Naive thymus-derived CD8-positive, alpha-beta T cell (primary cell): ENCODE measurements around the gene PDE4B. TPM values are rescaled to one million over a fixed set of nuclear protein-coding genes. Genes with fewer than 3 reads are reported as not detected.

Experiments used
- ATAC-seq, 2 donors: fragments of 150-1000 bp; cut with Tn5 transposase in 1 of 2; sonication (Bioruptor Pico), chemical (Tn5 transposase) in 1 of 2; 1 replicate in 1 of 2; 2 replicates in 1 of 2; pipeline ENCODE4 v1.10.0; 2021; ENCODE audit warnings: mild to moderate bottlenecking in 2 of 2, moderate library complexity in 2 of 2
- POLR2A ChIA-PET: fragments of 350-600 bp; sonication (Branson Sonifier 250); formaldehyde crosslinking; loops from one replicate; lab custom pipeline; 2021; ENCODE audit warnings: antibody characterized with exemption; lab: Charles Lee
- DNase-seq, 10 donors: peaks; one replicate each; pipeline versions ENCODE4 v3.0.0 to v3.0.0-alpha.2; 2020 to 2022
- H3K27ac Mint-ChIP-seq, 10 donors: one replicate each; pipeline ENCODE4 v1.8.0; 2020 to 2022; ENCODE audit warnings: mild to moderate bottlenecking in 10 of 10, mixed read lengths in 10 of 10, moderate library complexity in 4 of 10, inconsistent platforms in 1 of 10
- H3K27me3 Mint-ChIP-seq, 5 donors: one replicate each; pipeline ENCODE4 v1.8.0; 2021 to 2022; ENCODE audit warnings: mixed read lengths in 5 of 5
- H3K36me3 Mint-ChIP-seq, 3 donors: one replicate each; pipeline ENCODE4 v1.8.0; 2020 to 2022; ENCODE audit warnings: mixed read lengths in 3 of 3, mild to moderate bottlenecking in 2 of 3, inconsistent platforms in 1 of 3
- H3K4me1 Mint-ChIP-seq, 4 donors: one replicate each; pipeline ENCODE4 v1.8.0; 2021 to 2022; ENCODE audit warnings: mixed read lengths in 4 of 4
- H3K4me3 Mint-ChIP-seq, 10 donors: one replicate each; pipeline ENCODE4 v1.8.0; 2020 to 2022; ENCODE audit warnings: mild to moderate bottlenecking in 10 of 10, mixed read lengths in 10 of 10, moderate library complexity in 6 of 10, inconsistent platforms in 1 of 10
- H3K9me3 Mint-ChIP-seq, 9 donors: one replicate each; pipeline ENCODE4 v1.8.0; 2020 to 2022; ENCODE audit warnings: mixed read lengths in 9 of 9, mild to moderate bottlenecking in 3 of 9, inconsistent platforms in 1 of 9, moderate library complexity in 1 of 9
- polyA plus RNA-seq, 3 donors: library from polyadenylated mRNA; unstranded; fragments of 300-500 nt; fragmentation: Illumina TruSeq; gene quantifications; one replicate each; pipeline ENCODE4 v1.2.3, GENCODE V29; 2021
- total RNA-seq, 8 experiments: library from RNA in 2 of 8; stranded (reverse) in 2 of 8; gene quantifications; one replicate each; pipeline ENCODE4 v1.2.3 and lab custom pipeline; 2021 to 2026

Gene PDE4B
- total and polyA plus RNA-seq, 5 experiments from 2014 or later: 27.4 to 35.2 (median 31.9) TPM

DNA sequence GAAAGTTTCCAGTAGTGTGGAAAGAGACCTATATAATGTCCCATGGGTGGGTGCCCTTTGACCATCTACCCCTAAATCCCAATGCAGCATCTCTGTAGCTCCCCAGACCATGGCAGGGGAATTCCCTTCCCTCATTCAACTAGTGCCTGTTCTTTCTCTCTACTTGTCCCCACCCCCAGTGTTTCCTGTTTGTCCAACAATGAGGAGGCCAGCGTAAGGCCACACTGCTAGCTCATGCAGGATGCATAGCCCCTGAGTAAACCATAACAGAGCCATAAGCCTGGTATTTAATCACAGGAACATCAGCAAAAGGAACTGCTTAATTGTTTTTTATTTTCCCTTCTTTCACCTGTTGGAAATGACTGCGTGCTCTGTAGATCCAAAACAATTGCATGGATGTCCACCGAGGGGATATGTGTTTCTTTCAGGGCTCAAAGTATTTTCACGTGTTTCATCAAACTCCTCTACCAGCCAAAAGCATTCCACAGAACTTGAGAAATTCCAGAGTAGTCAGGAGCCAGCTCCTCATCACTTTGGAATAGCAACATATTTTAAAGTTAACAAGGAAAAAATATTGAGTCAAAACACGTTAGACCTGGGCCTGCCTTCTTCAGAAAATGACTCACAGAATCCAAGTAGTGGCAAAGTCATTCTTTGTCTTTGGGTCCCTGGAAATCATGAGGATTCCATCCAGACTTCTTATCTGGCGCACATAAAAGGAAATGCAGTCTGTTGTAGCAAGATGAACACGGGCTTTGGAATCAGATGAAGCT lies 578.7 kb downstream of the PDE4B start:
- DNase-seq (no peak), ATAC-seq (no peak)
- no peaks in the 10 kb centered on the region for H3K27me3 Mint-ChIP-seq
- peaks cover 40 to 91% (median 66%) of the 10 kb centered on the region in 4 donors for H3K4me1 Mint-ChIP-seq
- POLR2A ChIA-PET: interaction anchor here (1.1 to 1.5 kb wide), 4 partner anchors 22 to 75 kb away, joined by 3 read pairs; no protein-coding TSS in a partner anchor
- H3K27ac Mint-ChIP-seq: peak overlapping the region; percentile 65 to 93 (median 84)
- H3K9me3 Mint-ChIP-seq: no peaks in the 10 kb centered on the region
- peak overlapping the region in 9 of 10 donors; percentile 11 to 72 (median 42) for H3K4me3 Mint-ChIP-seq
- H3K36me3 Mint-ChIP-seq: peaks cover 32 to 67% (median 57%) of the 10 kb centered on the region in 3 donors

- no peaks in the 10 kb centered on the region for H3K27me3 Mint-ChIP-seq
- peaks cover 38 to 89% (median 58%) of the 10 kb centered on the region in 4 donors for H3K4me1 Mint-ChIP-seq
- ATAC-seq (no peak), DNase-seq (no peak)
- H3K27ac Mint-ChIP-seq: peak overlapping the region; percentile 65 to 93 (median 84)
- POLR2A ChIA-PET: interaction anchor here (0.6 to 1.5 kb wide), 4 partner anchors 31 to 91 kb away, joined by 3 to 5 read pairs (median 4); no protein-coding TSS in a partner anchor
- H3K4me3 Mint-ChIP-seq: peak overlapping the region; percentile 1 to 72 (median 39)
- no peaks in the 10 kb centered on the region for H3K9me3 Mint-ChIP-seq
- peaks cover 29 to 55% (median 46%) of the 10 kb centered on the region in 3 donors for H3K36me3 Mint-ChIP-seq
Measured at GRCh38 chr1:66372522-66373101, 579.9 kb downstream of the PDE4B start.

GRCh38 chr1:66373157-66373591 lies 580.5 kb downstream of the PDE4B start:
- Mint-ChIP-seq H3K27me3 (no peaks in the 10 kb centered on the region), H3K4me1 (peaks cover 38 to 88% (median 57%) of the 10 kb centered on the region in 4 donors), H3K27ac (peak overlapping the region; percentile 65 to 93 (median 84)), H3K9me3 (no peaks in the 10 kb centered on the region), H3K4me3 (peak overlapping the region in 9 of 10 donors; percentile 1 to 72 (median 37)), H3K36me3 (peaks cover 29 to 50% (median 42%) of the 10 kb centered on the region in 3 donors)
- POLR2A ChIA-PET: interaction anchor here (1.1 to 1.5 kb wide), 2 partner anchors 37 to 39 kb away, joined by 5 read pairs; no protein-coding TSS in a partner anchor
- ATAC-seq: peak in 1 of 2 donors; percentile 26
- DNase-seq: no peak

GRCh38 chr1:66374148-66374547 lies 581.5 kb downstream of the PDE4B start:
- no peak for DNase-seq
- Mint-ChIP-seq H3K4me1 (peaks cover 37 to 84% (median 56%) of the 10 kb centered on the region in 4 donors), H3K36me3 (peaks cover 24 to 40% (median 34%) of the 10 kb centered on the region in 3 donors)

GRCh38 chr1:66374561-66375111 lies 581.9 kb downstream of the PDE4B start:
- POLR2A ChIA-PET: interaction anchor here (0.6 to 1.6 kb wide), 3 partner anchors 37 to 100 kb away, joined by 3 to 4 read pairs (median 3); no protein-coding TSS in a partner anchor
- DNase-seq: peak in 3 of 10 donors; percentile 37 to 39 (median 38)
- H3K4me1 Mint-ChIP-seq: peaks cover 35 to 84% (median 54%) of the 10 kb centered on the region in 4 donors

More at GRCh38 chr1:66374148-66374547, 581.5 kb downstream of the PDE4B start:
- peak; percentile 26 to 33 for ATAC-seq
- peak overlapping the region in 5 of 10 donors; percentile 8 to 65 (median 59) for H3K4me3 Mint-ChIP-seq
- no peaks in the 10 kb centered on the region for H3K9me3 Mint-ChIP-seq
- POLR2A ChIA-PET: interaction anchor here (0.6 to 1.6 kb wide), 3 partner anchors 37 to 99 kb away, joined by 3 to 4 read pairs (median 3); no protein-coding TSS in a partner anchor
- H3K27me3 Mint-ChIP-seq: no peaks in the 10 kb centered on the region
- H3K27ac Mint-ChIP-seq: peak overlapping the region in 9 of 10 donors; percentile 85 to 96 (median 92)

DNA sequence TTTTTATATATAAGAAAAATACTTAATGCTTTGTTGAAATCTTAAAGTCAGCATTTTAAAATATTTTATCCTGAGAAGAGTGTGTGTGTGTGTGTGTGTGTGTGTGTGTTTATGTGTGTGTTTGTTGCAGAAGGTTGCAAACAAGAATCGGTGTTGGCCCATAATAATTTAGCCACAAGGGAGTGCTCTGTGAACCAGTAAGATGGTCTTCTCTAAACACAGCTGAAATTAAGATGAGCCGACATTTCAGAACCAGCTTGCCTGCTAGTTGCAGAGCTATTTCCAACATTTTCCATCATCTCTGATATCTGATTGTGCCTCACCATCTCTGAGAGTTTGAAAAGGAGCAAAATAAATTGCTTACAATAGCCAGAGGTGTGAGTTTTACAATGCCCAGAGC lies 582.4 kb downstream of the PDE4B start:
- POLR2A ChIA-PET: interaction anchor here (1.6 kb wide), 1 partner anchor 39 kb away, joined by 4 read pairs; no protein-coding TSS in a partner anchor
- H3K4me1 Mint-ChIP-seq: peaks cover 35 to 85% (median 53%) of the 10 kb centered on the region in 4 donors
- peaks cover 21 to 32% (median 29%) of the 10 kb centered on the region in 3 donors for H3K36me3 Mint-ChIP-seq
- no peaks in the 10 kb centered on the region for H3K9me3 Mint-ChIP-seq
- peak overlapping the region in 5 of 10 donors; percentile 58 to 73 (median 59) for H3K4me3 Mint-ChIP-seq
- ATAC-seq (no peak), DNase-seq (no peak)
- H3K27me3 Mint-ChIP-seq: no peaks in the 10 kb centered on the region
- peak overlapping the region in 9 of 10 donors; percentile 31 to 96 (median 92) for H3K27ac Mint-ChIP-seq

More at GRCh38 chr1:66374561-66375111, 581.9 kb downstream of the PDE4B start:
- H3K27me3 Mint-ChIP-seq: no peaks in the 10 kb centered on the region
- H3K36me3 Mint-ChIP-seq: peaks cover 21 to 35% (median 29%) of the 10 kb centered on the region in 3 donors
- peak; percentile 80 to 84 for ATAC-seq
- peak overlapping the region; percentile 29 to 73 (median 58) for H3K4me3 Mint-ChIP-seq
- H3K27ac Mint-ChIP-seq: peak overlapping the region; percentile 28 to 96 (median 92)
- H3K9me3 Mint-ChIP-seq: no peaks in the 10 kb centered on the region

DNA sequence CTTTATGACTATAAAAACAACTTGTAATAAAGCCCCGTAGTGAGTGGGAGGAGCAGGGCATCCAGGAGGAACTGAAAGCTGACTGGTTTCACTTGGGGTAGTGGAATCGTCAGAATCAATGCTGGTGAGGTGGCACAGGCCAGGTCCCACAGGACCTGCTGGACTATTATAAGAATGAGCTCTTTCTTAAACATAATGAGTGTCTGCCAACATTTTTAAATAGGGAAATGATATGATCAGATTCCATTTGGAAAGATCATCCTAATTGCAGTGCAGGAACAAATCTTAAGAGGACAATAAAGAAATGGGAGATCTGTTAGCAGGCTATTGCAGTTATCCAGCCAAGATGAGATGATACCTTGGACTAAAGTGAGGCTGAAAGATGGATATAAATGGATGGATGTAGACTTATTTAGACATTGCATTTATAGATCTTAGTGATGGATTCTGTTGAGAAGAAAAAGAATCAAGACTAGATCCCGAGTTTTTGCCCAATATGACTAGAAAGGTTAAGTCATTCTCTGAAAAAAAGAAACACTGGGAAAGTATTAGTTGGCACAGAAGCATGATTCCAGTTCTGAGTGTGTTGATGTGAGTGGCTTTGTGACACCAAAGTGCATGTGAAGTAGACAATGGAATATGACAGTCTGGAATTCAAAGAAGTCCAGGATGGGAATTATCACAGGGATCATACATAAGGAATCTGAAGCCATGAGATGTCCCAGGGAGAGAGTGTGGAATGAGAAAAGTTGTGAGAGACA lies 587.9 kb downstream of the PDE4B start:
- H3K27ac Mint-ChIP-seq: peak overlapping the region in 3 of 10 donors; percentile 5 to 85 (median 54)
- peaks cover 0 to 10% (median 2%) of the 10 kb centered on the region in 3 donors for H3K36me3 Mint-ChIP-seq
- H3K9me3 Mint-ChIP-seq: peaks cover 0 to 14% (median 0%) of the 10 kb centered on the region in 9 donors
- DNase-seq (peak in 1 of 10 donors; percentile 35), ATAC-seq (peak in 1 of 2 donors; percentile 67)
- H3K27me3 Mint-ChIP-seq: no peaks in the 10 kb centered on the region
- H3K4me1 Mint-ChIP-seq: peaks cover 11 to 48% (median 18%) of the 10 kb centered on the region in 4 donors
- H3K4me3 Mint-ChIP-seq: peak overlapping the region in 1 of 10 donors; percentile 79
- POLR2A ChIA-PET: interaction anchor here (0.7 kb wide), 1 partner anchor 43 kb away, joined by 4 read pairs; no protein-coding TSS in a partner anchor

- DNase-seq (no peak), ATAC-seq (no peak)
- Mint-ChIP-seq H3K9me3 (peaks cover 0 to 25% (median 7%) of the 10 kb centered on the region in 9 donors), H3K4me3 (no peak overlapping the region), H3K27ac (peak overlapping the region in 1 of 10 donors; percentile 85), H3K36me3 (peaks cover 0 to 19% (median 9%) of the 10 kb centered on the region in 3 donors), H3K4me1 (peaks cover 11 to 37% (median 15%) of the 10 kb centered on the region in 4 donors), H3K27me3 (no peaks in the 10 kb centered on the region)
- POLR2A ChIA-PET: no interaction called here
Measured at GRCh38 chr1:66381621-66382275, 589.1 kb downstream of the PDE4B start.

GRCh38 chr1:66383168-66383567 lies 590.5 kb downstream of the PDE4B start:
- POLR2A ChIA-PET: interaction anchor here (1.1 kb wide), 1 partner anchor 95 kb away, joined by 3 read pairs; no protein-coding TSS in a partner anchor
- ATAC-seq (no peak), DNase-seq (peak in 1 of 10 donors; percentile 5)
- Mint-ChIP-seq H3K27ac (peak overlapping the region in 1 of 10 donors; percentile 27), H3K4me3 (no peak overlapping the region), H3K9me3 (peaks cover 0 to 30% (median 12%) of the 10 kb centered on the region in 9 donors), H3K4me1 (peaks cover 11 to 27% (median 15%) of the 10 kb centered on the region in 4 donors), H3K27me3 (no peaks in the 10 kb centered on the region), H3K36me3 (peaks cover 0 to 23% (median 13%) of the 10 kb centered on the region in 3 donors)

DNA sequence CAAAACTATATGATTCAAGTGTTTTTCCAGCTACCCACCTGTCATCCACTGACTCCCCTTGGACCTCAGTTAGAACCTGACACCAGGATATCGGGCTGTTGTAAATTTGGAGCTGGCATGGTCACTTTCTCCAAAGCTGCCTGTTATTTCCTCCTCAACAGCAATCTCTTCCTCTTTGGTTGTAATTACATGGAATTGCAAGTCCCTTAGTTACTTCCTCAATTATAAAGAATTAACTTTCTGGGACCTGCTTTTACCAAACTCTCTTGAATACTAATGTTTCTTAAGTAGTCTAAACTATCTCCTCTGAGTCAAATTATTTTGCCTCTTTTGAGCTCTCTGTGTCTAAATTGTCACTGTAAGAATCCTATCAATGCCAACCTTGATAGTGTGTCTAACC lies 590.9 kb downstream of the PDE4B start:
- Mint-ChIP-seq H3K9me3 (peaks cover 0 to 33% (median 12%) of the 10 kb centered on the region in 9 donors), H3K27ac (no peak overlapping the region), H3K36me3 (peaks cover 0 to 27% (median 13%) of the 10 kb centered on the region in 3 donors), H3K4me3 (no peak overlapping the region), H3K27me3 (no peaks in the 10 kb centered on the region), H3K4me1 (peaks cover 11 to 27% (median 15%) of the 10 kb centered on the region in 4 donors)
- DNase-seq: no peak
- no peak for ATAC-seq
- POLR2A ChIA-PET: interaction anchor here (1.1 kb wide), 1 partner anchor 96 kb away, joined by 3 read pairs; no protein-coding TSS in a partner anchor
